HepG2 (cell line): ENCODE results near the gene NUP62. TPM values are rescaled to one million over a fixed set of nuclear protein-coding genes. Genes with fewer than 3 reads are reported as not detected.

Experiments
- ATAC-seq: fragments of 200-7000 bp; cut with Tn5 transposase; 3 replicates; pipeline ENCODE4 v1.9.1; 2020; ENCODE audit warnings: mild to moderate bottlenecking, moderate library complexity
- BruUV-seq: library from RNA; stranded (reverse); fragments of 400-500 nt; replicated peaks from 2 replicates; lab custom pipeline; 2021; lab: Mats Ljungman, UMichigan
- CTCF ChIA-PET: fragments of 300-600 bp; formaldehyde crosslinking; extraction: SDS; loops from one replicate; lab custom pipeline; 2021; ENCODE audit warnings: low total read pairs, inconsistent platforms, low intra/inter-chr PET ratio; lab: Yijun Ruan, JAX
- POLR2A ChIA-PET: fragments of 350-600 bp; sonication (Branson Sonifier 250); formaldehyde crosslinking; loops from one replicate; lab custom pipeline; 2020; ENCODE audit warnings: antibody characterized with exemption, inconsistent platforms; lab: Yijun Ruan, JAX
- DNase-seq: peaks from one replicate; pipeline ENCODE4 v3.0.0-alpha.2; 2015; ENCODE audit warnings: low spot score
- FAIRE-seq: peaks from 3 replicates; lab custom pipeline; 2011; peaks lifted over from hg19 to GRCh38; lab: Jason Lieb, UNC
- H2AFZ ChIP-seq: one replicate; pipeline ENCODE4 v1.6.1; 2011; ENCODE audit warnings: low read length, inconsistent platforms
- H3K27ac ChIP-seq: fragments of 300-600 bp; 3 replicates; pipeline ENCODE4 v1.8.0; 2011; ENCODE audit warnings: mixed run types, mild to moderate bottlenecking, mixed read lengths, low read length, inconsistent platforms; ENCODE audit not compliant: insufficient read depth; ENCODE audit errors: extremely low read length
- H3K27me3 ChIP-seq, 2 experiments: fragments of 200-600 bp in 1 of 2; 2 replicates in 1 of 2; 3 replicates in 1 of 2; pipeline versions ENCODE4 v1.6.0 to v1.8.0; 2011; ENCODE audit warnings: low read length in 2 of 2, mild to moderate bottlenecking in 2 of 2, moderate library complexity in 2 of 2, inconsistent platforms in 1 of 2; ENCODE audit not compliant: insufficient read depth in 2 of 2, control insufficient read depth in 1 of 2
- H3K36me3 ChIP-seq, 2 experiments: fragments of 200-600 bp in 1 of 2; replicated peaks in 1 of 2; 2 replicates in 1 of 2; 3 replicates in 1 of 2; pipeline versions ENCODE4 v1.5.1 to v1.8.0; 2011; ENCODE audit warnings: low read length in 2 of 2, inconsistent platforms in 1 of 2; ENCODE audit not compliant: insufficient read depth in 2 of 2, control insufficient read depth in 1 of 2
- H3K4me1 ChIP-seq: 2 replicates; pipeline ENCODE4 v1.5.1; 2012; ENCODE audit warnings: low read length, inconsistent platforms; ENCODE audit not compliant: insufficient read depth
- H3K4me2 ChIP-seq: 2 replicates; pipeline ENCODE4 v1.6.0; 2011; ENCODE audit warnings: low read depth, low read length, inconsistent platforms
- H3K4me3 ChIP-seq, 3 experiments: fragments of 200-600 bp in 1 of 3; sonication (generic), shearing (Covaris generic) in 1 of 3; replicated peaks in 1 of 3; 2 replicates each; pipeline ENCODE4 v1.5.1; 2011 to 2016; ENCODE audit warnings: low read length in 3 of 3, inconsistent platforms in 2 of 3, low read depth in 2 of 3, mild to moderate bottlenecking in 2 of 3, control low read depth in 1 of 3, mixed read lengths in 1 of 3; ENCODE audit not compliant: insufficient read depth in 1 of 3
- H3K79me2 ChIP-seq: one replicate; pipeline ENCODE4 v1.6.1; 2011; ENCODE audit warnings: low read length, inconsistent platforms; ENCODE audit not compliant: insufficient read depth
- H3K9ac ChIP-seq: 2 replicates; pipeline ENCODE4 v1.6.0; 2011; ENCODE audit warnings: mild to moderate bottlenecking, low read depth, low read length, inconsistent platforms; ENCODE audit not compliant: insufficient read depth
- H3K9me3 ChIP-seq: 2 replicates; pipeline ENCODE4 v1.5.1; 2012; ENCODE audit warnings: mild to moderate bottlenecking, low read length
- H4K20me1 ChIP-seq: 2 replicates; pipeline ENCODE4 v1.6.0; 2011; ENCODE audit warnings: inconsistent platforms, mild to moderate bottlenecking, low read length, moderate library complexity; ENCODE audit not compliant: insufficient read depth
- AGO2 ChIP-seq: fragments of 200-400 bp; formaldehyde crosslinking; optimal IDR thresholded peaks from 2 replicates; pipeline ENCODE3; 2017; ENCODE audit warnings: mild to moderate bottlenecking, low read depth, low read length, moderate library complexity
- ASH2L ChIP-seq: fragments of 300-600, 200-600 bp; sonication (generic); IDR thresholded peaks from 2 replicates; pipeline ENCODE4 v1.7.0; 2017; ENCODE audit warnings: low read depth, mild to moderate bottlenecking, moderate library complexity, mixed read lengths, low read length; ENCODE audit not compliant: insufficient read length
- ATF7 ChIP-seq, 2 experiments: fragments of 450-650 bp in 1 of 2; sonication (generic) in 1 of 2; formaldehyde crosslinking in 1 of 2; IDR thresholded peaks; 2 replicates each; pipeline versions ENCODE4 v1.4.0 to v1.6.1; 2016 to 2020; ENCODE audit warnings: antibody characterized with exemption in 1 of 2, mild to moderate bottlenecking in 1 of 2, missing genetic modification reagents in 1 of 2
- IRF2 ChIP-seq: IDR thresholded peaks from 2 replicates; pipeline ENCODE4 v1.6.1; 2018; ENCODE audit warnings: missing genetic modification reagents, missing compliant biosample characterization
- KDM2A ChIP-seq: sonication (generic); formaldehyde crosslinking; IDR thresholded peaks from 2 replicates; pipeline ENCODE4 v1.4.0; 2020; ENCODE audit warnings: low read depth, missing genetic modification reagents, borderline replicate concordance
- MBD4 ChIP-seq: IDR thresholded peaks from 2 replicates; pipeline ENCODE4 v1.6.1; 2012; ENCODE audit warnings: low read length, inconsistent platforms, borderline replicate concordance
- NFATC3 ChIP-seq: sonication (generic); formaldehyde crosslinking; IDR thresholded peaks from 2 replicates; pipeline ENCODE4 v1.5.1; 2020; ENCODE audit warnings: mild to moderate bottlenecking, missing genetic modification reagents
- NR3C1 ChIP-seq: sonication (generic); formaldehyde crosslinking; IDR thresholded peaks from 2 replicates; pipeline ENCODE4 v1.4.0; 2020; ENCODE audit warnings: missing genetic modification reagents
- PHF8 ChIP-seq: sonication (generic); formaldehyde crosslinking; IDR thresholded peaks from 2 replicates; pipeline ENCODE4 v1.5.0; 2020; ENCODE audit warnings: missing genetic modification reagents
- POLR2A ChIP-seq, 2 experiments: IDR thresholded peaks; 2 replicates each; pipeline ENCODE4 v1.6.1; 2011; ENCODE audit warnings: low read depth in 2 of 2, low read length in 2 of 2, mild to moderate bottlenecking in 1 of 2, moderate library complexity in 1 of 2; ENCODE audit not compliant: insufficient read depth in 1 of 2
- POLR2G ChIP-seq: fragments of 200-400 bp; formaldehyde crosslinking; IDR thresholded peaks from 2 replicates; pipeline ENCODE4 v1.6.1; 2018; ENCODE audit warnings: mild to moderate bottlenecking, low read depth, low read length, moderate library complexity
- RBFOX2 ChIP-seq: fragments of 200-400 bp; formaldehyde crosslinking; IDR thresholded peaks from 2 replicates; pipeline ENCODE4 v1.6.1; 2017; ENCODE audit warnings: low read depth, mild to moderate bottlenecking, low read length
- THYN1 ChIP-seq: sonication (generic); formaldehyde crosslinking; IDR thresholded peaks from 2 replicates; pipeline ENCODE4 v1.8.1; 2023; ENCODE audit warnings: low read depth, mild to moderate bottlenecking, moderate library complexity, missing genetic modification reagents, borderline replicate concordance
- ZNF234 ChIP-seq: sonication (generic); formaldehyde crosslinking; conservative IDR thresholded peaks from 2 replicates; pipeline ENCODE4 v1.5.1; 2020; ENCODE audit warnings: mild to moderate bottlenecking, missing genetic modification reagents
- ZNF337 ChIP-seq: sonication (generic); formaldehyde crosslinking; IDR thresholded peaks from 2 replicates; pipeline ENCODE4 v1.5.1; 2020; ENCODE audit warnings: missing genetic modification reagents, low read depth, mild to moderate bottlenecking, borderline replicate concordance
- ZNF567 ChIP-seq: sonication (generic); formaldehyde crosslinking; IDR thresholded peaks from 2 replicates; pipeline ENCODE4 v1.8.1; 2023; ENCODE audit warnings: mild to moderate bottlenecking, missing genetic modification reagents, borderline replicate concordance
- ZNF75D ChIP-seq: sonication (generic); formaldehyde crosslinking; IDR thresholded peaks from 2 replicates; pipeline ENCODE4 v1.8.1; 2023; ENCODE audit warnings: missing genetic modification reagents, mild to moderate bottlenecking, borderline replicate concordance
- ZNF780A ChIP-seq: sonication (generic); formaldehyde crosslinking; IDR thresholded peaks from 2 replicates; pipeline ENCODE4 v1.8.0; 2022; ENCODE audit warnings: mild to moderate bottlenecking, missing genetic modification reagents, moderate library complexity
- WGBS: methylation state at CpG from one replicate; pipeline ENCODE4 v1.1.6; 2017; ENCODE audit warnings: low lambda C conversion rate; 5-methylcytosine and 5-hydroxymethylcytosine counted together
- in situ Hi-C: cut with HindIII; loops from 2 replicates; pipeline ENCODE4 v1.10.0; 2017; ENCODE audit warnings: low pct_unique_long_range_greater_than_20kb; ENCODE audit not compliant: extremely low pct_ligation_motif_present
- intact Hi-C: fragments of 100-400 bp; cut with micrococcal nuclease; formaldehyde crosslinking; loops from one replicate; pipeline ENCODE4 v1.10.0; 2022; ENCODE audit not compliant: unreplicated experiment
- polyA plus RNA-seq, 8 experiments: library from polyadenylated mRNA; depleted of rRNA in 3 of 8; stranded (reverse) in 7 of 8; unstranded in 1 of 8; fragments of >200 nt; fragmentation: Illumina TruSeq in 4 of 8; extraction: Trizol in 4 of 8; gene quantifications; 2 replicates each; pipeline versions ENCODE4 v1.2.1 to v1.2.3, GENCODE V29; 2011 to 2016; ENCODE audit warnings: low read depth in 4 of 8, missing spikeins in 1 of 8, mixed read lengths in 1 of 8; ENCODE audit not compliant: insufficient read depth in 1 of 8
- total RNA-seq, 5 experiments: library from RNA; depleted of rRNA; stranded (reverse); fragments of >200 nt; fragmentation: Illumina TruSeq; extraction: Trizol; gene quantifications; 2 replicates each; pipeline ENCODE4 v1.2.3, GENCODE V29; 2016; ENCODE audit warnings: low read depth in 1 of 5
- TF ChIP-seq, protein P1 (sequence below): sonication (generic); formaldehyde crosslinking; IDR thresholded peaks from 2 replicates; pipeline ENCODE4 v1.5.1; 2020; ENCODE audit warnings: missing genetic modification reagents, mild to moderate bottlenecking, borderline replicate concordance
- TF ChIP-seq, protein P2 (sequence below): sonication (generic); formaldehyde crosslinking; IDR thresholded peaks from 2 replicates; pipeline ENCODE4 v1.4.0; 2020; ENCODE audit warnings: missing genetic modification reagents
- TF ChIP-seq, protein P3 (sequence below): sonication (generic); formaldehyde crosslinking; IDR thresholded peaks from 2 replicates; pipeline ENCODE4 v1.8.0; 2022; ENCODE audit warnings: mild to moderate bottlenecking, missing genetic modification reagents; ENCODE audit not compliant: insufficient replicate concordance

The NUP62 gene
- total and polyA plus RNA-seq, 2 of the 13 experiments (the other 11 are each of a cell fraction or from before 2014, with no cell fraction given): 16.5 to 41.5 TPM

DNA sequence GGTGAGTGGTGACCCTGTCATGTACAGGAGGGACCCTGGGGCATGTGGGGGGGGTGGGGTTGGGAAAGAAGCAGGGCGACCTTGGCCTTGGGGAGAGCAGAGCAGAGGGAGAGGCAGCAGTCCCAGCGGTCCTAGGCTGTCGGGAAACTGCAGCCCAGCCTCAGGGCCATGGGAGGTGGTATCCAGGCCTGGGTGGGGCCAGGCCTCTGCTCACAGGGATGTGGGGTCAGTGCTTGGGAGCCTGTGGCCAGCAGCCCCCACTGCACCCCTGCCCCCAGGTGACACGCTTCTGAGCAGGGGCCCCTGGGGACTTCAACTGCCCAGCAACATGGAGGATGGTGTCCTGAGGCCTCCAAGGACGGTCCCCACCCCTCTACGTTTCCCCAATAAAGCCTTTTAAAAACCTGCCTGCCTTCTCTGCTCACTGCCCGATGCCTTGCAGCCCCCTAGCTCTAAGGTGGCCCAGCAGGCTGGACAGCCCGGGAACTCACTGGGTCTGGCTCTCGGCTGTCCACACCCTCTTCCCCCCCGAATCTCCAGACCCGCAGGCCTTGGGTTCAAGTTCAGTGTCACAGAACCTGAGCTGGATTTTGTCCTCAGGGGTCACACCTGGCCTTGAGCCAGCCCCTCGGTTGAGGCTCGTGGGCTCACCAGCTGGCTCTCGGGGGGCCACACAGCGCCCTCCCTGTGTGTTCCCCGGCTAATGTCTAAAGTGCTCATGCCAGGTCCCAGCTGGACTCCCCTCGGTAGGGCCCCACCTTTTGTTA is 68.8 kb downstream of the NUP62 start:
- Histone ChIP-seq H3K4me1 (peaks cover 15% of the 10 kb centered on the region), H3K4me3 (no peak overlapping the region), H3K9me3 (no peaks in the 10 kb centered on the region), H3K27me3 (no peaks in the 10 kb centered on the region), H3K79me2 (peaks cover 7% of the 10 kb centered on the region), H3K36me3 (peaks cover 35 to 72% of the 10 kb centered on the region in 2 experiments), H3K4me2 (no peak overlapping the region), H4K20me1 (peaks cover 6% of the 10 kb centered on the region), H3K9ac (no peak overlapping the region), H3K27ac (no peak overlapping the region), H2AFZ (no peak overlapping the region)
- ATAC-seq (peak; percentile 8), DNase-seq (no peak), FAIRE-seq (no peak)
- POLR2A ChIA-PET: interaction anchor here (1.1 to 1.3 kb wide), 2 partner anchors 9 to 10 kb away, joined by 3 to 4 read pairs; no protein-coding TSS in a partner anchor
- intact Hi-C loops: no loop called here
- in situ Hi-C loops: no loop called here
- 89% methylated on average over 10 of the region's 17 CpGs for WGBS
- BruUV-seq: no TSS peak
- CTCF ChIA-PET: no interaction called here
- TF ChIP-seq ZNF75D: no peak
- TF ChIP-seq ZNF234 (CRISPR knock-in tag): no peak
- TF ChIP-seq, protein P1, sequence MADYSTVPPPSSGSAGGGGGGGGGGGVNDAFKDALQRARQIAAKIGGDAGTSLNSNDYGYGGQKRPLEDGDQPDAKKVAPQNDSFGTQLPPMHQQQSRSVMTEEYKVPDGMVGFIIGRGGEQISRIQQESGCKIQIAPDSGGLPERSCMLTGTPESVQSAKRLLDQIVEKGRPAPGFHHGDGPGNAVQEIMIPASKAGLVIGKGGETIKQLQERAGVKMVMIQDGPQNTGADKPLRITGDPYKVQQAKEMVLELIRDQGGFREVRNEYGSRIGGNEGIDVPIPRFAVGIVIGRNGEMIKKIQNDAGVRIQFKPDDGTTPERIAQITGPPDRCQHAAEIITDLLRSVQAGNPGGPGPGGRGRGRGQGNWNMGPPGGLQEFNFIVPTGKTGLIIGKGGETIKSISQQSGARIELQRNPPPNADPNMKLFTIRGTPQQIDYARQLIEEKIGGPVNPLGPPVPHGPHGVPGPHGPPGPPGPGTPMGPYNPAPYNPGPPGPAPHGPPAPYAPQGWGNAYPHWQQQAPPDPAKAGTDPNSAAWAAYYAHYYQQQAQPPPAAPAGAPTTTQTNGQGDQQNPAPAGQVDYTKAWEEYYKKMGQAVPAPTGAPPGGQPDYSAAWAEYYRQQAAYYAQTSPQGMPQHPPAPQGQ (CRISPR knock-in tag): no peak
- TF ChIP-seq ZNF337: no peak
- no peak for TF ChIP-seq NR3C1
- no peak for TF ChIP-seq ZNF567 (CRISPR knock-in tag)
- no peak for TF ChIP-seq NFATC3 (CRISPR knock-in tag)
- TF ChIP-seq ZNF780A (CRISPR knock-in tag): no peak
- no peak for TF ChIP-seq PHF8 (CRISPR knock-in tag)
- no peak for TF ChIP-seq MBD4
- no peak for TF ChIP-seq ATF7 (IDR thresholded peaks at IDR 0.05)
- no peak for TF ChIP-seq ATF7 (CRISPR knock-in tag; IDR thresholded peaks at IDR 0.05)
- TF ChIP-seq AGO2: peak; percentile 85
- TF ChIP-seq KDM2A (CRISPR knock-in tag): no peak
- TF ChIP-seq, protein P2, sequence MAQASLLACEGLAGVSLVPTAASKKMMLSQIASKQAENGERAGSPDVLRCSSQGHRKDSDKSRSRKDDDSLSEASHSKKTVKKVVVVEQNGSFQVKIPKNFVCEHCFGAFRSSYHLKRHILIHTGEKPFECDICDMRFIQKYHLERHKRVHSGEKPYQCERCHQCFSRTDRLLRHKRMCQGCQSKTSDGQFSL (CRISPR knock-in tag): peak; percentile 20; the same call in 1 of the 2 replicates
- TF ChIP-seq ASH2L: no peak
- TF ChIP-seq IRF2 (CRISPR knock-in tag): no peak
- TF ChIP-seq POLR2A (IDR thresholded peaks at IDR 0.05; ENCODE audit: insufficient read depth in 1 of 2, low read depth in 2 of 2, low read length in 2 of 2): peak in 1 of 2 experiments; percentile 36; a peak in 2 of 4 replicates
- TF ChIP-seq THYN1 (CRISPR knock-in tag): no peak
- TF ChIP-seq RBFOX2: peak; percentile 59; the same call in 1 of the 2 replicates
- peak; percentile 64 for TF ChIP-seq POLR2G
- TF ChIP-seq, protein P3, sequence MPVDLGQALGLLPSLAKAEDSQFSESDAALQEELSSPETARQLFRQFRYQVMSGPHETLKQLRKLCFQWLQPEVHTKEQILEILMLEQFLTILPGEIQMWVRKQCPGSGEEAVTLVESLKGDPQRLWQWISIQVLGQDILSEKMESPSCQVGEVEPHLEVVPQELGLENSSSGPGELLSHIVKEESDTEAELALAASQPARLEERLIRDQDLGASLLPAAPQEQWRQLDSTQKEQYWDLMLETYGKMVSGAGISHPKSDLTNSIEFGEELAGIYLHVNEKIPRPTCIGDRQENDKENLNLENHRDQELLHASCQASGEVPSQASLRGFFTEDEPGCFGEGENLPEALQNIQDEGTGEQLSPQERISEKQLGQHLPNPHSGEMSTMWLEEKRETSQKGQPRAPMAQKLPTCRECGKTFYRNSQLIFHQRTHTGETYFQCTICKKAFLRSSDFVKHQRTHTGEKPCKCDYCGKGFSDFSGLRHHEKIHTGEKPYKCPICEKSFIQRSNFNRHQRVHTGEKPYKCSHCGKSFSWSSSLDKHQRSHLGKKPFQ (CRISPR knock-in tag): no peak
